GM23338 (cell line): ENCODE data around the gene WRAP53. TPM values are rescaled to one million over a fixed set of nuclear protein-coding genes. Genes with fewer than 3 reads are reported as not detected.

ENCODE experiments used
- ATAC-seq: fragments of 200-7000 bp; cut with Tn5 transposase; 3 replicates; pipeline ENCODE4 v1.9.1; 2020
- DNase-seq: peaks from one replicate; pipeline ENCODE4 v3.0.0-alpha.2; 2015; ENCODE audit warnings: low spot score
- H2AFZ ChIP-seq: fragments of 200-600 bp; sonication (generic); 2 replicates; pipeline ENCODE4 v1.8.0; 2016; ENCODE audit warnings: antibody characterized with exemption, mild to moderate bottlenecking, moderate library complexity
- H3F3A ChIP-seq: fragments of 200-600 bp; sonication (generic); replicated peaks from 2 replicates; pipeline ENCODE4 v1.8.0; 2017; ENCODE audit warnings: antibody characterized with exemption, mixed run types, low read depth
- H3K27ac ChIP-seq: fragments of 200-600 bp; sonication (generic); 2 replicates; pipeline ENCODE4 v1.6.1; 2016; ENCODE audit warnings: low read depth
- H3K27me3 ChIP-seq: fragments of 200-600 bp; sonication (generic); 2 replicates; pipeline ENCODE4 v1.8.0; 2016; ENCODE audit warnings: mild to moderate bottlenecking, mixed run types, moderate library complexity; ENCODE audit not compliant: insufficient read depth
- H3K36me3 ChIP-seq: fragments of 200-600 bp; sonication (generic); 2 replicates; pipeline ENCODE4 v1.8.0; 2016; ENCODE audit warnings: mild to moderate bottlenecking; ENCODE audit not compliant: insufficient read depth
- H3K4me1 ChIP-seq: fragments of 200-600 bp; sonication (generic); 2 replicates; pipeline ENCODE4 v1.8.0; 2016; ENCODE audit warnings: mild to moderate bottlenecking, moderate library complexity; ENCODE audit not compliant: insufficient read depth
- H3K4me2 ChIP-seq: fragments of 200-600 bp; sonication (generic); 2 replicates; pipeline ENCODE4 v1.7.1; 2017; ENCODE audit warnings: mixed run types
- H3K4me3 ChIP-seq: fragments of 200-600 bp; sonication (generic); 2 replicates; pipeline ENCODE4 v1.6.1; 2016; ENCODE audit warnings: mixed run types
- H3K79me2 ChIP-seq: fragments of 200-600 bp; sonication (generic); replicated peaks from 2 replicates; pipeline ENCODE4 v1.8.0; 2017; ENCODE audit warnings: mild to moderate bottlenecking; ENCODE audit not compliant: insufficient read depth
- H3K9me2 ChIP-seq: fragments of 200-600 bp; sonication (generic); 2 replicates; pipeline ENCODE4 v1.8.0; 2017; ENCODE audit not compliant: insufficient read depth
- H4K20me1 ChIP-seq: fragments of 200-600 bp; sonication (generic); replicated peaks from 2 replicates; pipeline ENCODE4 v1.8.0; 2017; ENCODE audit warnings: mild to moderate bottlenecking; ENCODE audit not compliant: insufficient read depth
- H3K27ac Mint-ChIP-seq: 2 replicates; pipeline ENCODE4 v1.8.0; 2020; ENCODE audit warnings: inconsistent platforms, mild to moderate bottlenecking, moderate library complexity, mixed read lengths
- H3K27me3 Mint-ChIP-seq: 3 replicates; pipeline ENCODE4 v1.8.0; 2022; ENCODE audit warnings: low read depth, mild to moderate bottlenecking, moderate library complexity, mixed read lengths, inconsistent platforms; ENCODE audit not compliant: insufficient read depth, poor library complexity
- H3K36me3 Mint-ChIP-seq: 3 replicates; pipeline ENCODE4 v1.8.0; 2021; ENCODE audit warnings: low read depth, mild to moderate bottlenecking, inconsistent platforms, moderate library complexity, mixed read lengths
- H3K4me1 Mint-ChIP-seq: 3 replicates; pipeline ENCODE4 v1.8.0; 2020; ENCODE audit warnings: mild to moderate bottlenecking, inconsistent platforms, mixed read lengths
- H3K4me3 Mint-ChIP-seq: 3 replicates; pipeline ENCODE4 v1.8.0; 2021; ENCODE audit warnings: moderate library complexity, mild to moderate bottlenecking, inconsistent platforms, mixed read lengths
- H3K9me3 Mint-ChIP-seq: 3 replicates; pipeline ENCODE4 v1.8.0; 2020; ENCODE audit warnings: moderate library complexity, mild to moderate bottlenecking, inconsistent platforms, mixed read lengths
- CREB1 ChIP-seq: fragments of 250-450 bp; sonication (Bioruptor Pico); IDR thresholded peaks from 2 replicates; pipeline ENCODE4 v1.5.0; 2020; ENCODE audit warnings: low read depth, mild to moderate bottlenecking, moderate library complexity
- CTCF ChIP-seq, 2 experiments: fragments of 200-600 bp in 1 of 2; sonication (generic) in 1 of 2; conservative IDR thresholded peaks; 2 replicates each; pipeline versions ENCODE4 v1.5.1 to v1.6.1; 2016 to 2017; ENCODE audit warnings: antibody characterized with exemption in 2 of 2, low read depth in 2 of 2, mild to moderate bottlenecking in 2 of 2, moderate library complexity in 1 of 2
- ETS1 ChIP-seq: IDR thresholded peaks from 2 replicates; pipeline ENCODE4 v1.6.1; 2016; ENCODE audit warnings: antibody characterized with exemption
- EZH2 ChIP-seq: fragments of 200-600 bp; sonication (generic); IDR thresholded peaks from one replicate; pipeline ENCODE4 v1.8.0; 2017; ENCODE audit warnings: antibody characterized with exemption, mild to moderate bottlenecking, low read depth; ENCODE audit not compliant: unreplicated experiment
- EZH2phosphoT487 ChIP-seq: fragments of 200-600 bp; sonication (generic); IDR thresholded peaks from one replicate; pipeline ENCODE4 v1.8.1; 2018; ENCODE audit warnings: antibody characterized with exemption; ENCODE audit not compliant: unreplicated experiment
- JUNB ChIP-seq: IDR thresholded peaks from one replicate; pipeline ENCODE4 v1.6.1; 2016; ENCODE audit warnings: antibody characterized with exemption; ENCODE audit not compliant: unreplicated experiment
- NANOG ChIP-seq: IDR thresholded peaks from 2 replicates; pipeline ENCODE4 v1.6.1; 2016; ENCODE audit warnings: antibody characterized with exemption, borderline replicate concordance
- POLR2AphosphoS5 ChIP-seq: IDR thresholded peaks from 2 replicates; pipeline ENCODE4 v1.6.1; 2016; ENCODE audit warnings: antibody characterized with exemption, low read depth
- REST ChIP-seq: IDR thresholded peaks from one replicate; pipeline ENCODE4 v1.6.1; 2018; ENCODE audit warnings: antibody characterized with exemption; ENCODE audit not compliant: unreplicated experiment
- STAT1 ChIP-seq: IDR thresholded peaks from one replicate; pipeline ENCODE4 v1.6.1; 2016; ENCODE audit warnings: antibody characterized with exemption; ENCODE audit not compliant: unreplicated experiment
- ZNF114 ChIP-seq: fragments of 250-450 bp; sonication (Bioruptor Pico); IDR thresholded peaks from 2 replicates; pipeline ENCODE4 v1.5.0; 2020; ENCODE audit warnings: mild to moderate bottlenecking, moderate library complexity
- ZNF331 ChIP-seq: fragments of 250-450 bp; sonication (Bioruptor Pico); IDR thresholded peaks from 2 replicates; pipeline ENCODE4 v1.5.0; 2020; ENCODE audit warnings: low read depth, mild to moderate bottlenecking, moderate library complexity
- polyA plus RNA-seq: library from polyadenylated mRNA; unstranded; fragments of >200 nt; fragmentation: Nextera tagmentation; extraction: Ambion mirVana; gene quantifications from 2 replicates; pipeline ENCODE4 v1.2.1, GENCODE V29; 2016
- total RNA-seq: library from RNA; depleted of rRNA; stranded (reverse); fragments of >200 nt; shearing (Covaris generic); gene quantifications from 2 replicates; pipeline ENCODE4 v1.2.3, GENCODE V29; 2014

WRAP53 gene
- total and polyA plus RNA-seq, 2 experiments from 2014 or later = 28.1 to 33.3 TPM

- Mint-ChIP-seq H3K27ac (0 out of 2 replicates have a peak overlapping the region, but pooled peaks have one; percentile 95), H3K9me3 (peaks cover 2% of the 10 kb centered on the region; the same call in 2 of the 3 replicates), H3K27me3 (peaks cover 29% of the 10 kb centered on the region), H3K36me3 (peaks cover 34% of the 10 kb centered on the region), H3K4me3 (no peak overlapping the region), H3K4me1 (peaks cover 41% of the 10 kb centered on the region)
- H4K20me1 ChIP-seq = no peaks in the 10 kb centered on the region
- no peak overlapping the region for H3K4me3 ChIP-seq
- no peaks in the 10 kb centered on the region for H3K79me2 ChIP-seq
- H3K27ac ChIP-seq = no peak overlapping the region
- H3K36me3 ChIP-seq = no peaks in the 10 kb centered on the region
- TF ChIP-seq CTCF (conservative IDR thresholded peaks at IDR 0.05; ENCODE audit: low read depth in 2 of 2) (no peak), POLR2AphosphoS5 (no peak), CREB1 (no peak), EZH2 (no peak), NANOG (no peak), EZH2phosphoT487 (no peak), REST (no peak), ZNF114 (CRISPR knock-in tag) (no peak), JUNB (no peak), ZNF331 (CRISPR knock-in tag) (no peak), STAT1 (no peak), ETS1 (no peak)
- H3K27me3 ChIP-seq = peaks cover 20% of the 10 kb centered on the region
- ATAC-seq (no peak), DNase-seq (no peak)
- H3K4me1 ChIP-seq = peaks cover 25% of the 10 kb centered on the region
- no peaks in the 10 kb centered on the region; the same call in 1 of the 2 replicates for H3K9me2 ChIP-seq
- H3K4me2 ChIP-seq = no peak overlapping the region
- no peak overlapping the region for H2AFZ ChIP-seq
- H3F3A ChIP-seq = peaks cover 10% of the 10 kb centered on the region
These were observed 32.8 kb upstream of the WRAP53 start for GRCh38 chr17:7655541-7655840.
